HG02852 (cell line): ENCODE data around the gene PEX5L.
"Not testable (repeated sequence)": the region's sequence is repeated elsewhere in the genome, so short reads cannot be mapped to it uniquely, and the experiment has no call there.

ENCODE experiments used
- ATAC-seq: cut with Tn5 transposase; IDR thresholded peaks from one replicate; pipeline ENCODE4 v1.9.1; 2021; ENCODE audit warnings: mild to moderate bottlenecking, moderate library complexity; ENCODE audit not compliant: unreplicated experiment

Gene PEX5L

DNA sequence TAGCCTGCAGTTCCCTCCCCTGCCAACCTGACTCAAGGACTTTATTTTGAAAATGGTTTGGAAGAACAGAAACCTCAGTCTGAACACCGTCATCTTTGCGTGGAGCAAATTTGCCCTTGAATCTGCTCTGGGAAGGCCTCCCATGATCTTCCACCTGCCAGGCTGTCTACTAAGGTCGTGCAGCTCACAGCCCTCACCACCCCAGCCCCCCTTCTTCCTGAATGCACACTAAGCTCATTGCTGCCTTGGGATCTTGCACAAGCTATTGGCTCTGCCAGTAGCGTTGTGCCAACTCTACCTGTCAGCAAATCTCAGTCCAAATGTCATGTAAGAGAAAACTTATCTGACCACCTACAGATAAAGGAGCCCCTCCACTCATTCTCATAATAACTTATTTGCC, 242.4 kb downstream of the PEX5L start:
- no peak for ATAC-seq

DNA sequence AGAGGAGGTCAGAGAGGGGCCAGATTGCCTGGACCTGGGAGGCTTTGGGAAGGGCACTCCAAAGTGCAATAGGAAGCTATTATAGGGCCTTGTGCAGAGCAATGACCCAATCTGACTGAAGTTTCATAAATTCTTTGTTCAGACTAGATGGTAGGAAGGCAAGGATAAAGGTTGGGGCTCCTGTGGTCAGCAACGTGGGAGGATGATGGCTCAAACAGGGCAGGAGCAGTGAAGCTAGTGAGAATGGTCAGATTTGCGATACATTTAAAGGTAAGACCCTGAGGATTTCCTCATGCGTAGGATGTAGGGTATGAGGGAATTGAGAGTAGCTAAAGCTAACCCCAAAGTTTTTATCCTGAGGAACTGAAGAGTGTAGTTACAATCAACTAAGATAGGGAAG, 244.9 kb downstream of the PEX5L start:
- ATAC-seq = no peak

DNA sequence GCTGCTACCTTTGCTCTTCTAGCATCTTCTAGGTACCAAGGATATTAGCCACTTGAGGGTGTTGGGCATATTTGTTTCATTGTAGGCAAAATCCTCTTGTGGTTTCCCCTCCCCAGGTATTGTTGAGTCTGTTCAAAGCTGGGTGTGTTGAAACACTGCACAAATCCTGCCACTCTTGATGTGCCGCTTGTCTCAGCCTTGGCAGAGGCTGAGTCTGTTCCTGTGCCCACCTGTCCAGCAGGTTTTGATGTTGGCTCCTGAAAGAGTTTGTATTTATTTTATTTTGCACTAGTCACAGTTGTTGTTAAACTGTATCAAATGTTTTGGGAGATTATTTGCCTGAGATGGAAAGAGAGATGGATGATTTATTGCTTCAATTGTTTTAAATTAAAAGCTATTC, 247.7 kb downstream of the PEX5L start:
- no peak for ATAC-seq

DNA sequence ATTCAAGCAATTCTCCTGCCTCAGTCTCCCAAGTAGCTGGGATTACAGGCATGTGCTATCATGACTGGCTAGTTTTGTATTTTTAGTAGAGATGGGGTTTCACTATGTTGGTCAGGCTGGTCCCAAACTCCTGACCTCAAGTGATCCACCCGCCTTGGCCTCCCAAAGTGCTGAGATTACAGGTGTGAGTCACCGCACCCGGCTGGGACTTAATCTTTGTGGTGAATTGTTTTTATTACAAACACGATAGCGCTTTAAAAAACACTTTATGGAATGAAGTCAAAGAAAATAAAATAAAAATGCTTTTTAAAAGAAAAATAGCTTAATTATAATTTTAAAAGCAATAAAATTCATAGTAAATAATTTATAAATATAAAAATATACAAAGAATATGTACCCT, 253.9 kb downstream of the PEX5L start:
- ATAC-seq = not testable (repeated sequence)

DNA sequence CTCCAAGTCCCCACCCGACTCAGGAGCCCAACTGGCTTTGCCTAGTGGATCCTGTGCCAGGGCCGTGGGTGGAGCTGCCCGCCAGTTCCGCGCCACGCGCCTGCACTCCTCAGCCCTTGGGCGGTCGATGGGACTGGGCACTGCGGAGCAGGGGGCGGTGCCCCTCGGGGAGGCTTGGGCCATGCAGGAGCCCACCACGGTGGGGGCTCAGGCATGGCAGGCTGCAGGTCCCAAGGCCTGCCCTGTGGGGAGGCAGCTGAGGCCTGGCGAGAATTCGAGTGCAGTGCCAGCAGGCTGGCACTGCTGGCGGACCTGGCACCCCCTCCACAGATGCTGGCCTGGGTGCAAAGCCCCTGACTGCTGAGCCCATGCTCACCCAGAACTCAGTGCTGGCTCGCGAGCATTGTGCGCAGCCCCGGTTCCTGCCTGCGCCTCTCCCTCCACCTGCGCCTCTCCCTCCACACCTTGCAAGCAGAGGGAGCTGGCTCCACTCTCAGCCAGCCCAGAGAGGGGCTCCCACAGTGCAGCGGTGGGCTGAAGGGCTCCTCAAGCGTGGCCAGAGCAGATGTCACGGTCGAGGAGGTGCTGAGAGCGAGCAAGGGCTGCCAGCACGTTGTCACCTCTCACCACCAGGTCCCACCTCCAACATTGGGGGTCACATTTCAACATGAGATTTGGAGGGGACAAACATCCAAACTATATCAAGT, 261.2 kb downstream of the PEX5L start:
- no peak for ATAC-seq

DNA sequence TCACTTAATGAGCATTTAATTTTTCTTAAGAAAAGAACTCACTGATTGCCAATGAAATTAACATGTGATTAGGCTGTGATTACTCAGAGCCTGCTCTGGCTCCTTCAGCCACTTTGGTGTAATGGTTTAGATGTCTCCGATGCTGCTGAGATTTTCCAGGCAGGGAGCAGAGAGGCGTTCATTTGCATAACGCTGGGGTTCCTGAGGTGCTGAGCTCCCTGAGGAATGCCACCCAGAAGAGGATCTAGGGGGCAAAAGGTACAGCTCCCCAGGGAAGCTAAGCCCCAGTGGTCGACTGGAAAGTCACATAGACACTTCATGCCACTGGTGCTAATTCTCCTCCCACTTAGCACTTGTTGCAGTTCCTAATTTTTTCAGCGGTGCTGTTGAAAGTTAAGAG, 264.4 kb downstream of the PEX5L start:
- no peak for ATAC-seq

DNA sequence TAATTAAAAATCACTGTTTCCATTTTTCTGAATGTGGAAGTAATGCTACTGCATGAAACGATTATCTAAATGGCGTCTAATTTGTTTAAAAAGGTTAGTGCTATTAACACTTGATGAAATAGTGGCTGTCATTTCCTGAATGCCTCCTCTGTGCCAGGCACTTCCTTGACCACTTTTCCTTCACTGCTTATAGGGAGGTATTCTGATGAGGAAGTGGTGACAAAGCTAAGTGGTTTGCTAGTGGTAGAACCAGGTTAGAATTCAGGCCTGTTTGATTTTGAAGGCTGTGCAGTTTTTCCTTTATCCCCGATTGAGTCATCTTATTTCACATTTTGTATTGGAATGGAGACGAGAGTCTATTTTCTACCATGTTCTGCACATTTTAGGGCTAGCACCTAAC, 264.9 kb downstream of the PEX5L start:
- no peak for ATAC-seq

DNA sequence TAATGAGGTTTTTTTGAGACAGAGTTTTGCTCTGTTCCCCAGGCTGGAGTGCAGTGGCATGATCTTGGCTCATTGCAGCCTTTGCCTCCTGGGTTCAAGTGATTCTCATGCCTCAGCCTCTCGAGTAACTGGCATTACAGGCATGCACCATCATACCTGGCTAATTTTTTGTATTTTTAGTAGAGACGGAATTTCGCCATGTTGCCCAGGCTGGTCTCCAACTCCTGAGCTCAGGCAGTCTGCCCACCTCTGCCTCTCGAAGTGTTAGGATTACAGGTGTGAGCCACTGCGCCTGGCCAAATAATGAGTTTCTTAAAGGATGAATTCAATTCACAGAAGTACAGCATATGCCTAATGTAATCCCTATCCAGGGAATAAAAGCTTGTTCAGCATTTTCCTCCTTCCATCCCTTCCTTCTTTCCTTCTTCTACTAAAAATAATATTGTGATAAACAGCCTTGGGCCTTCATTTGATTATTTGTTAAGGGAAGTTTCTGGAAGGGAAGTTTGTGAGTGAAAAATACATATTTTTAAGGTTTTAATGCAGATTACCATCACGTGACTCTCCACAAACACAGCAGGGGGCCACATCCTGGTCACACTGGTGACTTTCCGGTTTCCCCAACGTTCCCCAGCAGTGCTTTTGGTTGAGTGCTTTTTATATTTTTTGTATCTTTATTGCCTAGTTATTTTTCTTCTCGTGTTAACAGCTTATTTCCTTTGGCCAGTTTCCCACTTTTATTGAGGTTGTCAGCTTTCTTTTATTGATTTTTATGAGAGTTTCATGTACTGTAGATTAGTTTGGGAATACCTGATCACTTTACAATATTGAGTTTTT, 267.1 kb downstream of the PEX5L start:
- no peak for ATAC-seq

DNA sequence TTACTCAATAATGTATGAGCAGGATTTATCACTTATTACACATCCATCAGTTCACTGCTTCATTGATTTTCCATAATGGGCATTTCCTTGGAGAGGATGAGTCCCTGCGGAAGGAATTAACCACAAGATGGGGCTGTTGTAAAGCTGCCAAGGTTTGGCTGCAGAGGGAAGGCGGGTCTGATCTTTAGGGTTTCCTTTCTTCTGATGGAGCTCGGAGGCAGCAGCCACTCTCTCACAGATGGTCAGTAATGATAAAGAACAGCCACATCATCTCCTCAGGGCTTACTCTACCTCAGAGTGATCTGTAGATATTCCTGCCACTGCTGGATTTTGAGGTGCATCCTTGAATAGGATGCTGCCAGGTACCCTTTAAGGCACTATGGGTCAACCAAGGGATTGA, 268.7 kb downstream of the PEX5L start:
- ATAC-seq = no peak

DNA sequence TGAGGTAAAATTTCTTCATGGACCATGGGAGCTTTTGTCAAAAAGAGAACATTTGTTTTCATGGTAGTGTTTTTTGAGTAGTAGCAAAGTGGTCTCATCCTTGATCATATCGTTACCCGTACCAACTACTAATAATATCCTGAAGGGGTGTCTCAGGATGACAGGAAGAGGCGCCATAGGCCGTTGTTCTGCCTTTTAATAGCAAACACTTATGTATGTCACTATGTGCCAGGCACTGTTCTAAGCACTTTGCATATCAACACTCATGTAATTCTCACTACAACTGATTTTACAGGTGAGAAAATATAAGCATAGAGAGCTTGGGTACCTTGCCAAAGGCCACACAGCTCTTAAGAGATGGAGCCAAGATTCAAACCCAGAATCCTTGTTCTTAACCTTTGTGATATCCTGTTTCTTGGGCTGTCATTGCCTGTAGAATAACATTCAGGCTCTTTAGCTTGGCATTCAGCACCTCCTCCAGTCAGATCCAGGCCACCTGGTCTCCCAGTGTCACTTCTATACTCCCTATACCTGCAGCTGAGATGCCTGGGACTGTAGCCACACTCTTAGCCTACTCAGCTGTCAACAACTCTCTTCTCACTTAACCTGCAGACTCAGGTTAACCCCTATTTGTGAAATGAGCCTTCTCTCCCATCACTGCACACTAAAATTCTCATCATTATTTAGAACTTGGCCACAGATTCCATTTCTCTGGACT, 270.2 kb downstream of the PEX5L start:
- ATAC-seq = no peak

DNA sequence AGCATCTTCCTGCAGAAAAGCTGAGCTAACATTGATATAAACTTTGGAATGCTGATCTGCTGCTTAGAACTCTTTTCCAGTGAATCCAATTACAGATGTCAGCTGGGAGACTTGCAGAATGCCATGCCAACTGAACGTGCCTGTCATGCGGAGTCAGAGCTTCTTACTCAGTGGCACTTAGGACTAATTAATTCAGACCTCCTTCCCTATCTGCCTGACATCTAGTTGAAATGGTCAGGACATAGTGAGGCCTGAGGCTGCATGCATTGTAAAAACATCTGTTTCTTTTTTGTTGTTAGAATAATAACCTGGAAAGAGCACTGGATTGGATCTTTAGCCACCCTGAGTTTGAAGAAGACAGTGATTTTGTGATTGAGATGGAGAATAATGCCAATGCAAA, 271.3 kb downstream of the PEX5L start:
- ATAC-seq = no peak

DNA sequence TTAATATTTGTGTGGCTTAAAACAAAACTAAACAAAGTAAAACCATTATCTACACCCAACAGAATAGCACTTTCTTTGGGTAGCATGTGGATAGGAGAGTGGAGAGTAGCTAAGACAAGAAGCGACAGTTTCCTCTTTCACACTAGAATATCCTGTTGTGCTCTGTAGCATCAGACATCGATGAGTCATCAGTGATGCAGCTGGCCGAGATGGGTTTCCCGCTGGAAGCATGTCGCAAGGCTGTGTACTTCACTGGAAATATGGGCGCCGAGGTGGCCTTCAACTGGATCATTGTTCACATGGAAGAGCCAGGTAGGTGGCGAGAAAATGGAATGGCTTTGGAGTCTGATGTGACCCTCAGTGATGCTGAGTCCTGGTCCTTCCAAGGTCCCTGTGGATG, 275.8 kb downstream of the PEX5L start:
- ATAC-seq = no peak

DNA sequence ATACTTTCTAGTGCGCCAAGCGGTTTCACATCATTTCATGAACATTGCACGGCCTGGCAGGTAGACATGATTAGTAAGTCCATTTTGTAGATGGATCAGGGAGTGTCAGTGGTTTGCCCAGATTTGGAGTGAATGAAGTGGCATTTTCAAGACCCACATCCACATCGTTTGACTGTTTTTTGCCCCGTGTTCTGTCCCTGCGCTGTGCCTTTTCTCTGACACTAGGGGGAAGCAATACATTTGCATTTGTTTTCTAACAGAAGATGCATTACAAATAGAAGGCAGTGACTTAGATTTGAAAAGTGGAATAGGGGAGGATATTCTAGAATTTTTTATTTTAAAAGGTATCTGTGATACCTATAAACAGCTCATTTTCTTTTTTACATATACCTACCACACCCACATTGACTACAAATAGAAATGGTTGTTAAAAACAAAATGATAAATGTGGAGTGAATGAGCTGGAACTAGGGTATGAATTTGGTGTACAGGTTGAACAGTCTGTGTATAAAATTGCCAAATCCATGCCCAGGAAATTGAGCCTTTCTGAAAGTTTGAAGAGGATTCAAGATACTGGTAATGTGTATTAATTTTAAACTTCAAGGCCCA, 285.9 kb downstream of the PEX5L start:
- ATAC-seq = peak; percentile 55

DNA sequence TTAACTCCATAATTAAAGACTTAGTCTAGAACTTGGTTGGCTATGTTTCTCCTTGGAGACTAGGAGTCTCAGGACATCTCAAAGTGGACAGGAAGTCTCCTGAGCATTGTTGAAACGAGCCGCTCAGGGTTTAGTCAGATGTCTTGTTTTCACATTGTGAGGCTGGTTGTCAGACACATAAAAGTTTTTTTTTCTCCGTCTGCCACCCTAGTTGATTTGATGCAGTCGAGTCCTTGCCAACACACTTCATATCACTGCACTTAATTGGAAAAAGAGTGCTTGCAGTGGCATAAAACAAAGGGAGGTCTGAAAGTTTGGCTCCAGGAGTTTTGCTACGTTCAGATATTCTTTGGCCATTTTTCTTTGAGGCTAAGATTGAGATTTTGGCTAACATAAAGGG, 291.0 kb downstream of the PEX5L start:
- no peak for ATAC-seq

DNA sequence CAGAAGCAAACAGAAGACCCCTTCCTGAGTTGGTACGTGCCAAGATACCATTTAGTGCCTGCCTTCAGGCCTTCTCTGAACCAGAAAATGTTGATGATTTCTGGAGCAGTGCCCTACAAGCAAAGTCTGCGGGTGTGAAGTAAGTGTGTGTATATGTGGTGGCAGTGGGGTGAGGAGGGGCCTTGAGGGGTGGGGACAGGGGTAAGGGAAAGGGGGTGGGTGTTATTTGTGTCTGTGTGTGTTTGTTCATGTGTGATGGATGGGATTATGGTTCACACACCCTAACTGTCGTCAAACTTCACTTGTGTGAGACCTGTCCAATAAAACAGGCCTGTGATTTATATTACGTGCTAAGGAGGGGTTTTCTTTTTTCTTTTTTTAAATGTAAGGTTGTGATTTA, 291.7 kb downstream of the PEX5L start:
- no peak for ATAC-seq
